OCI-LY1 (cell line): ENCODE results near the gene DPP6.

Experiments
- H2AFZ ChIP-seq: fragments of 200-600 bp; sonication (generic), shearing (Covaris generic); 2 replicates; pipeline ENCODE4 v1.6.0; 2014; ENCODE audit warnings: antibody characterized with exemption, mild to moderate bottlenecking, low read length
- H3F3A ChIP-seq: fragments of 200-600 bp; sonication (generic), shearing (Covaris generic); 2 replicates; pipeline ENCODE4 v1.6.0; 2014; ENCODE audit warnings: mild to moderate bottlenecking, antibody characterized with exemption, low read length, moderate library complexity; ENCODE audit not compliant: insufficient read depth
- H3K27ac ChIP-seq: fragments of 200-600 bp; sonication (generic); 2 replicates; pipeline ENCODE4 v1.5.1; 2014; ENCODE audit warnings: low read length, mixed run types, mild to moderate bottlenecking, low read depth; ENCODE audit not compliant: poor library complexity, severe bottlenecking
- H3K27me3 ChIP-seq: fragments of 200-600 bp; sonication (generic); 2 replicates; pipeline ENCODE4 v1.6.0; 2014; ENCODE audit warnings: antibody characterized with exemption, mild to moderate bottlenecking, low read length, moderate library complexity; ENCODE audit not compliant: insufficient read depth
- H3K36me3 ChIP-seq: fragments of 200-600 bp; sonication (generic); 2 replicates; pipeline ENCODE4 v1.6.1; 2014; ENCODE audit warnings: mild to moderate bottlenecking, antibody characterized with exemption, low read length, moderate library complexity, mixed read lengths; ENCODE audit not compliant: insufficient read depth
- H3K4me1 ChIP-seq: fragments of 200-600 bp; sonication (generic); 2 replicates; pipeline ENCODE4 v1.5.1; 2014; ENCODE audit warnings: mild to moderate bottlenecking, low read length, moderate library complexity; ENCODE audit not compliant: insufficient read depth, severe bottlenecking
- H3K4me2 ChIP-seq: fragments of 200-600 bp; sonication (generic), shearing (Covaris generic); 2 replicates; pipeline ENCODE4 v1.6.1; 2014; ENCODE audit warnings: low read length
- H3K4me3 ChIP-seq: fragments of 200-600 bp; sonication (generic); 2 replicates; pipeline ENCODE4 v1.5.1; 2014; ENCODE audit warnings: low read length, low read depth, mild to moderate bottlenecking, mixed read lengths; ENCODE audit not compliant: poor library complexity, severe bottlenecking
- H3K79me2 ChIP-seq: fragments of 200-600 bp; shearing (Covaris generic); 2 replicates; pipeline ENCODE4 v1.6.1; 2016; ENCODE audit warnings: mixed run types, low read length, mixed read lengths; ENCODE audit not compliant: insufficient read depth
- H3K9ac ChIP-seq: fragments of 200-600 bp; sonication (generic), shearing (Covaris generic); 2 replicates; pipeline ENCODE4 v1.6.1; 2014; ENCODE audit warnings: mild to moderate bottlenecking, low read length, mixed read lengths
- H3K9me2 ChIP-seq: fragments of 200-600 bp; sonication (generic), shearing (Covaris generic); 2 replicates; pipeline ENCODE4 v1.6.1; 2014; ENCODE audit warnings: low read depth, mild to moderate bottlenecking, low read length, mixed read lengths
- H3K9me3 ChIP-seq: fragments of 200-600 bp; shearing (Covaris generic); 2 replicates; pipeline ENCODE4 v1.6.1; 2014; ENCODE audit warnings: low read length, mixed read lengths
- H4K20me1 ChIP-seq: fragments of 200-600 bp; sonication (generic), shearing (Covaris generic); 2 replicates; pipeline ENCODE4 v1.6.0; 2016; ENCODE audit warnings: mild to moderate bottlenecking, low read length; ENCODE audit not compliant: insufficient read depth
- CTCF ChIP-seq: fragments of 200-600 bp; sonication (generic), shearing (Covaris generic); IDR thresholded peaks from 2 replicates; pipeline ENCODE4 v1.5.1; 2017; ENCODE audit warnings: mild to moderate bottlenecking, antibody characterized with exemption, low read length, moderate library complexity, mixed read lengths
- EZH2 ChIP-seq: fragments of 200-600 bp; sonication (generic), shearing (Covaris generic); IDR thresholded peaks from 2 replicates; pipeline ENCODE4 v1.8.0; 2017; ENCODE audit warnings: borderline replicate concordance, mixed run types, mild to moderate bottlenecking, antibody characterized with exemption, low read length, moderate library complexity, mixed read lengths

DPP6 gene

GRCh38 chr7:154795437-154795836, 743.2 kb downstream of the DPP6 start:
- no peaks in the 10 kb centered on the region for H3F3A ChIP-seq
- H3K79me2 ChIP-seq: no peaks in the 10 kb centered on the region
- H4K20me1 ChIP-seq: no peaks in the 10 kb centered on the region
- no peak overlapping the region for H3K27ac ChIP-seq
- H3K9me3 ChIP-seq: no peaks in the 10 kb centered on the region
- H3K4me3 ChIP-seq: no peak overlapping the region
- H2AFZ ChIP-seq: no peak overlapping the region
- no peak overlapping the region for H3K4me2 ChIP-seq
- no peaks in the 10 kb centered on the region for H3K4me1 ChIP-seq
- H3K36me3 ChIP-seq: no peaks in the 10 kb centered on the region
- H3K9ac ChIP-seq: no peak overlapping the region
- H3K9me2 ChIP-seq: no peaks in the 10 kb centered on the region
- TF ChIP-seq EZH2 (no peak), CTCF (no peak)
- peaks cover 4% of the 10 kb centered on the region; the same call in 1 of the 2 replicates for H3K27me3 ChIP-seq

- Histone ChIP-seq H3K36me3 (no peaks in the 10 kb centered on the region), H3K79me2 (no peaks in the 10 kb centered on the region), H3K9ac (no peak overlapping the region), H3K9me3 (no peaks in the 10 kb centered on the region), H3K9me2 (no peaks in the 10 kb centered on the region), H3K4me3 (no peak overlapping the region), H3K27ac (no peak overlapping the region), H3K4me1 (no peaks in the 10 kb centered on the region), H2AFZ (no peak overlapping the region), H3F3A (no peaks in the 10 kb centered on the region), H3K27me3 (no peaks in the 10 kb centered on the region), H3K4me2 (no peak overlapping the region), H4K20me1 (no peaks in the 10 kb centered on the region)
- no peak for TF ChIP-seq EZH2
- TF ChIP-seq CTCF: no peak
Observed at GRCh38 chr7:154804449-154804848, 752.3 kb downstream of the DPP6 start.

GRCh38 chr7:154812027-154812426, 759.8 kb downstream of the DPP6 start:
- Histone ChIP-seq H3K36me3 (peaks cover 3% of the 10 kb centered on the region; the same call in 1 of the 2 replicates), H3K27me3 (no peaks in the 10 kb centered on the region; the same call in 1 of the 2 replicates), H3K9ac (no peak overlapping the region), H3F3A (no peaks in the 10 kb centered on the region), H2AFZ (no peak overlapping the region), H3K4me3 (no peak overlapping the region), H3K4me1 (no peaks in the 10 kb centered on the region), H3K9me3 (peaks cover 13% of the 10 kb centered on the region), H3K27ac (no peak overlapping the region), H3K79me2 (no peaks in the 10 kb centered on the region), H4K20me1 (no peaks in the 10 kb centered on the region), H3K9me2 (no peaks in the 10 kb centered on the region), H3K4me2 (no peak overlapping the region)
- TF ChIP-seq EZH2 (no peak), CTCF (no peak)
